ENCODE measurements around the gene ARF3. TPM values are rescaled to one million over a fixed set of nuclear protein-coding genes. Genes with fewer than 3 reads are reported as not detected.
A peak's percentile ranks its signal among the peaks of the same experiment; 100 is the strongest.

ARF3 gene
- polyA plus RNA-seq, 2 of the 4 experiments (the other 2 are of a cell fraction) = 138 to 287 TPM

- ChIA-PET POLR2A (no interaction called here), CTCF (interaction anchor here (0.5 to 77.5 kb wide), 14 partner anchors 1 to 801 kb away, joined by 3 to 2584 read pairs (median 11); partner anchors contain the start of genes ARF3, DDN, FKBP11 and PRKAG1)
- H3K4me2 ChIP-seq = peak overlapping the region; percentile 96
- H3K4me1 ChIP-seq = peaks cover 16% of the 10 kb centered on the region; the same call in 2 of the 3 replicates
- DNase-seq (ENCODE audit: low read depth in 1 of 2, low spot score in 1 of 2) (no peak), FAIRE-seq (no peak), ATAC-seq (peak in 1 of 2 experiments; percentile 0; a peak in 2 of 6 replicates)
- TF ChIP-seq MYC (IDR thresholded peaks at IDR 0.05; ENCODE audit: borderline replicate concordance, low read length) (no peak), EHF (CRISPR knock-in tag; IDR thresholded peaks at IDR 0.05) (no peak), ZSCAN20 (CRISPR knock-in tag; IDR thresholded peaks at IDR 0.05) (no peak), RNF2 (IDR thresholded peaks at IDR 0.05; ENCODE audit: borderline replicate concordance, low read depth) (no peak), ZC3H11A (IDR thresholded peaks at IDR 0.05) (no peak), POLR2A (IDR thresholded peaks at IDR 0.05; ENCODE audit: low read length) (no peak), FOSB (CRISPR knock-in tag; IDR thresholded peaks at IDR 0.05) (no peak), RFX5 (IDR thresholded peaks at IDR 0.05) (no peak), TP53 (CRISPR knock-in tag; IDR thresholded peaks at IDR 0.05) (no peak), CTCF (IDR thresholded peaks at IDR 0.05) (no peak)
- H3K9me3 ChIP-seq = no peaks in the 10 kb centered on the region
- 43% methylated on average over 40 of the region's 45 CpGs for WGBS (ENCODE audit: missing lambda C conversion rate)
- H3K4me3 ChIP-seq = peak overlapping the region; percentile 42; the same call in 1 of the 3 replicates
- peak overlapping the region in 1 of 2 experiments; percentile 31; a peak in 1 of 6 replicates for H3K27ac ChIP-seq
Measured at GRCh38 chr12:48978741-48979601, 21.7 kb upstream of the ARF3 start.

GRCh38 chr12:48978291-48978740, 21.0 kb upstream of the ARF3 start, which contains the start of gene WNT1:
Gene WNT1, plus strand, starts transcription at chr12:48978322. Its CDS starts 329 bp downstream, at chr12:48978651.
- no peaks in the 10 kb centered on the region for H3K9me3 ChIP-seq
- FAIRE-seq (no peak), DNase-seq (ENCODE audit: low read depth in 1 of 2, low spot score in 1 of 2) (no peak), ATAC-seq (peak; percentile 6 to 56; a peak in 4 of 6 replicates)
- 4% methylated on average over 22 of the region's 45 CpGs for WGBS (ENCODE audit: missing lambda C conversion rate)
- peak within 1 kb of the TSS in 1 of 2 experiments; percentile 31; a peak in 1 of 6 replicates for H3K27ac ChIP-seq
- POLR2A ChIA-PET = no interaction called here
- TF ChIP-seq RAD21 (conservative IDR thresholded peaks at IDR 0.05 in 1 of 2, IDR thresholded peaks at IDR 0.05 in 1 of 2) = no peak
- TF ChIP-seq JUN (IDR thresholded peaks at IDR 0.05) = peak in 1 of 2 experiments; percentile 39; a peak in 1 of 5 replicates
- peak; percentile 27 for TF ChIP-seq CTCF (IDR thresholded peaks at IDR 0.05)
- TF ChIP-seq ZFP36 (IDR thresholded peaks at IDR 0.05; ENCODE audit: borderline replicate concordance, partially characterized antibody) = no peak
- H3K4me2 ChIP-seq = peak within 1 kb of the TSS; percentile 96
- CTCF ChIA-PET = interaction anchor here (0.6 to 77.5 kb wide), 21 partner anchors 2 to 802 kb away, joined by 3 to 2584 read pairs (median 5); partner anchors contain the start of genes ARF3, DDN, FKBP11 and PRKAG1
- H3K4me3 ChIP-seq = peak within 1 kb of the TSS; percentile 42; the same call in 2 of the 3 replicates
- peaks cover 16% of the 10 kb centered on the region; the same call in 2 of the 3 replicates for H3K4me1 ChIP-seq
